Cardiac muscle cell (in vitro differentiated cells and primary cell): ENCODE results near the gene CACUL1. TPM values are rescaled to one million over a fixed set of nuclear protein-coding genes. Genes with fewer than 3 reads are reported as not detected.

ENCODE experiments used
- DNase-seq, 2 donors: peaks; one replicate each; pipeline versions ENCODE4 v3.0.0 to v3.0.0-alpha.2; 2010 to 2017; ENCODE audit warnings: low read depth in 1 of 2, low spot score in 1 of 2
- H3K27ac ChIP-seq: fragments of 200-600 bp; sonication (generic); 2 replicates; pipeline ENCODE4 v1.5.1; 2016
- H3K27me3 ChIP-seq: fragments of 200-600 bp; sonication (generic); 2 replicates; pipeline ENCODE4 v1.6.0; 2016; ENCODE audit warnings: control low read depth
- H3K36me3 ChIP-seq: fragments of 200-600 bp; sonication (generic); 2 replicates; pipeline ENCODE4 v1.5.1; 2016; ENCODE audit warnings: control low read depth
- H3K4me1 ChIP-seq: fragments of 200-600 bp; sonication (generic); 2 replicates; pipeline ENCODE4 v1.8.1; 2017; ENCODE audit warnings: low read depth, mild to moderate bottlenecking, mixed run types
- H3K4me3 ChIP-seq: fragments of 200-600 bp; sonication (generic); 2 replicates; pipeline ENCODE4 v1.5.1; 2016; ENCODE audit warnings: mild to moderate bottlenecking
- H3K9me3 ChIP-seq: fragments of 200-600 bp; sonication (generic); 2 replicates; pipeline ENCODE4 v1.5.1; 2017; ENCODE audit warnings: low read depth, mild to moderate bottlenecking, control low read depth
- polyA plus RNA-seq: library from polyadenylated mRNA; unstranded; fragments of >200 nt; fragmentation: Nextera tagmentation; extraction: Ambion mirVana; gene quantifications from 2 replicates; pipeline ENCODE4 v1.2.1, GENCODE V29; 2016
- total RNA-seq: library from RNA; depleted of rRNA; stranded (reverse); fragments of >200 nt; gene quantifications from 2 replicates; pipeline ENCODE4 v1.2.3, GENCODE V29; 2016
- TF ChIP-seq, protein P1 (sequence below): IDR thresholded peaks from 2 replicates; pipeline ENCODE4 v1.5.1; 2012; ENCODE audit warnings: low read depth, mild to moderate bottlenecking, low read length

The CACUL1 gene
- total and polyA plus RNA-seq, 2 experiments from 2014 or later, result 35.6 to 40.5 TPM

DNA sequence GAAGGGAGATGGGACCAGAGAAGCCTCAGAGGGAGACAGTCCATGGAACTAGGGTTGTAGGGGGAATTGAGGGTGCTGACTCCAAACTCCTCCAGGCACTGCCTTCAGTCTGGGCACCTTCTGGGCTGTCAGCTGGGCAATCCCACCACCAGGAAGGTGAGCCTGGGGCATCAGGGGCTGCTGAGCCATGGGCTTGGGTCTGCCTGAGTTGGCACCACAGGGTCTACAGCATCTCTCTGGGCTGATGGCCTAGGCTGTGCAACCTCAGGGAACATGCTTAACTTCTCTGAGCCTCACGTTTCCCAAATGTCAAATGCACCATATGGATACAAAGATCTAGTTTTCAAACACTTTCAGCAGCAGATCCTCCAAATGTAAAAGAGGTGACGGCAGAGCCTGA, 112.5 kb downstream of the CACUL1 start:
- DNase-seq, result no peak
- no peak overlapping the region for H3K4me3 ChIP-seq
- H3K36me3 ChIP-seq, result no peaks in the 10 kb centered on the region
- no peaks in the 10 kb centered on the region for H3K27me3 ChIP-seq
- H3K9me3 ChIP-seq, result no peaks in the 10 kb centered on the region
- TF ChIP-seq, protein P1, sequence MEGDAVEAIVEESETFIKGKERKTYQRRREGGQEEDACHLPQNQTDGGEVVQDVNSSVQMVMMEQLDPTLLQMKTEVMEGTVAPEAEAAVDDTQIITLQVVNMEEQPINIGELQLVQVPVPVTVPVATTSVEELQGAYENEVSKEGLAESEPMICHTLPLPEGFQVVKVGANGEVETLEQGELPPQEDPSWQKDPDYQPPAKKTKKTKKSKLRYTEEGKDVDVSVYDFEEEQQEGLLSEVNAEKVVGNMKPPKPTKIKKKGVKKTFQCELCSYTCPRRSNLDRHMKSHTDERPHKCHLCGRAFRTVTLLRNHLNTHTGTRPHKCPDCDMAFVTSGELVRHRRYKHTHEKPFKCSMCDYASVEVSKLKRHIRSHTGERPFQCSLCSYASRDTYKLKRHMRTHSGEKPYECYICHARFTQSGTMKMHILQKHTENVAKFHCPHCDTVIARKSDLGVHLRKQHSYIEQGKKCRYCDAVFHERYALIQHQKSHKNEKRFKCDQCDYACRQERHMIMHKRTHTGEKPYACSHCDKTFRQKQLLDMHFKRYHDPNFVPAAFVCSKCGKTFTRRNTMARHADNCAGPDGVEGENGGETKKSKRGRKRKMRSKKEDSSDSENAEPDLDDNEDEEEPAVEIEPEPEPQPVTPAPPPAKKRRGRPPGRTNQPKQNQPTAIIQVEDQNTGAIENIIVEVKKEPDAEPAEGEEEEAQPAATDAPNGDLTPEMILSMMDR, result no peak
- H3K27ac ChIP-seq, result no peak overlapping the region
- H3K4me1 ChIP-seq, result no peaks in the 10 kb centered on the region

DNA sequence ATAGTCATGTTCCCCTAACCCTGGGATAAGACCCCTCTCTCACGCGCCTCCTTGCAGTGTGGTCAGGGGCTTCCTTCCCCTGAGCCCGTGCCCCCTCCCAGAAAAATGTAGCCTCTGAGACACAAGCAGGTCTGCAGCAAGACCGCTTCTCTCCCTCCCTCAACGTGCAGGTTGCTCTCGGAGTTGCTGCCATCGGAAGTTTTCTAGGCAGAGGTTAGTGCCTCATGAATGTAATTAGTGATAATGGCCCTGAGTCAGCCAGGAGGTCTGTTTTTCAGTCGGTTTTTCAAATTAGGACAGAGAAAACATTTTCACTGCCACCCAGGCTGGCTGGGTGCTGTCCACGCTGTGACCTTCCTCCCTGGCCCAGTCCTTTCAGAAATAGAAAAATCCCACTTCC, 116.1 kb downstream of the CACUL1 start:
- TF ChIP-seq, protein P1, result no peak
- H3K4me3 ChIP-seq, result no peak overlapping the region
- no peak overlapping the region for H3K27ac ChIP-seq
- H3K9me3 ChIP-seq, result no peaks in the 10 kb centered on the region
- H3K27me3 ChIP-seq, result no peaks in the 10 kb centered on the region
- H3K36me3 ChIP-seq, result no peaks in the 10 kb centered on the region
- no peak for DNase-seq
- H3K4me1 ChIP-seq, result no peaks in the 10 kb centered on the region

DNA sequence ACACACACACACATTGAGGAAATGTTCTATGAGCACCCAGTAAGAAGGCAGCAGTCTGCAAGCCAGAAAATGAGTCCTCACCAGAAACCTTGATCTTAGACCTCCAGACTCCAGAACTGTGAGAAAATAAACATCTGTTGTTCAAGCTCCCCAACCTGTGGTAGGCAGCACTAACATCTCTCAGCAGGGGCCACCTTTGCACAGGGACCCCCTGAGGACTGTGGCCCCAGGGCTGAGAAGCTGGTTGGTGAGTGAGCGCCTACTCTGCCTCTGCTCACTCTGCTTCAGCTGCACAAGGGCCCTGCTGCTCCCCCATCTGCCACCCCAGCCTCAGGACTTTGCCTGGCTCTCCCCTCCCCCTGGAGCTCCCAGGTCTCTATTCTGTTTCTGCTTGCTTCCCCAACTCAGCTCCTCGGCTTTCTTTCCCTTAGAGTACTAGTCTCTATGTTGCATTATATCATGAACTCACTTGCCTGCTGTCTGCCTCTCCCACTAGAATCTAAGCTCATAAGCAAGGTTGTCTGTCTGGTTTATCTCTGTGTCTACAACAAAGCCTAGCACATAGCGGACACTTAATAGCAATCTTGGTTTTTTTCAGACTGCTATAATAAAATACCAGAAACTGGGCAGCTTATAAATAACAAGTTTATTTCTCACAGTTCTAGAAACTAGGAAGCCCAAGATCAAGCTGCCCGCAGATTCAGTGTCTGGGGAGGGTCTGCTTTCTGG, 118.9 kb downstream of the CACUL1 start:
- DNase-seq, result no peak

DNA sequence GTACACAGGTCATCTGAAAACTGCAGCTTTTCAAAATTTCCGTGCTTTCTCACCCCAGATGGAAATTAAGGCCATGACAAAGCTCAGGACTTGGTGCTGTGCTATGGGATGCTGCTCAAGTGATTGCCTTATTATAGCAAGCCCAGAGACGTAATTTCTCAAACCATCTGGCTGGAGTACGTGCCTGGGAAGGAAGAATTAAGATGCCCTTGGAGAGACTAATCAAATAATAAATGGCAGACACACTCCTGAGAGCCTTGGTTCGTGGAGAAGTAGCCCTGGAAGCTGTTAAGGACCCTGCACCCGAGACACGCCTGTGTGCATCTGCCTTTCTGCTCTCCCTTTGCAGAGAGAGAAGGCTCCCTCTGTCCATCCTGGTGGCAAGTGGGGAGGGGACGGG, 121.0 kb downstream of the CACUL1 start:
- no peaks in the 10 kb centered on the region for H3K9me3 ChIP-seq
- no peak overlapping the region for H3K27ac ChIP-seq
- H3K4me3 ChIP-seq, result no peak overlapping the region
- peaks cover 3% of the 10 kb centered on the region for H3K27me3 ChIP-seq
- H3K4me1 ChIP-seq, result no peaks in the 10 kb centered on the region
- DNase-seq, result no peak
- H3K36me3 ChIP-seq, result no peaks in the 10 kb centered on the region
- TF ChIP-seq, protein P1, result no peak

More for the DNA sequence above, 118.9 kb downstream of the CACUL1 start:
- Histone ChIP-seq H3K9me3 (no peaks in the 10 kb centered on the region), H3K4me3 (no peak overlapping the region), H3K27me3 (no peaks in the 10 kb centered on the region), H3K27ac (no peak overlapping the region), H3K4me1 (no peaks in the 10 kb centered on the region), H3K36me3 (no peaks in the 10 kb centered on the region)
- TF ChIP-seq, protein P1, result no peak

DNA sequence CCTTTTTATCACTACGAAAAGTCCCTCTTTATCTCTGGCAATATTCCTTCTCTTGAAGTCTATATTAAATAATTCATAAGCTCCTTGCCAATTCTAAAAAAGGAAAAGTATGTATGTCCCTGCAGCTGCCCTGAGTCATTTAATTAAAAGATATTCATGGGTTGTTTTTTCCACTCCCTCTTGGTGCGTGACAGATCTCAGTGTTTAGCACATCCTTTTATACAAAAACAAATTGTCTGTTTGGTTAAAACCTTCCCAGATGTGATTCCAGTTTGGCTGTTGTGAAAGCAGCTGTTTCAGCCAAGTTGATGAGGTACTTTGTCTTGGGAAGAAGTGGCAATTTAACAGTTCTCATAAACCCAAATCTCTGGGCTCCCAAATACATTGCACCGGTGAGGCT, 125.6 kb downstream of the CACUL1 start:
- H3K4me1 ChIP-seq, result no peaks in the 10 kb centered on the region
- H3K27ac ChIP-seq, result no peak overlapping the region
- TF ChIP-seq, protein P1, result no peak
- no peaks in the 10 kb centered on the region for H3K36me3 ChIP-seq
- H3K4me3 ChIP-seq, result no peak overlapping the region
- H3K27me3 ChIP-seq, result peaks cover 3% of the 10 kb centered on the region
- peak in 1 of 2 donors; percentile 2 for DNase-seq
- H3K9me3 ChIP-seq, result no peaks in the 10 kb centered on the region
